ENCODE results near the gene PROM1.

PROM1 gene

GRCh38 chr4:15928883-15929282, 154.9 kb downstream of the PROM1 start:
- TF ChIP-seq CTCF (IDR thresholded peaks at IDR 0.05; ENCODE audit: low read depth, low read length, missing control alignments): no peak
- H3K4me3 ChIP-seq (ENCODE audit: low read depth, low read length): no peak overlapping the region
- no peak for DNase-seq (ENCODE audit: low read depth)

GRCh38 chr4:15926486-15926885, 157.3 kb downstream of the PROM1 start:
- TF ChIP-seq CTCF (IDR thresholded peaks at IDR 0.05; ENCODE audit: low read depth, low read length, missing control alignments): no peak
- H3K4me3 ChIP-seq (ENCODE audit: low read depth, low read length): no peak overlapping the region
- DNase-seq (ENCODE audit: low read depth): no peak

- H3K4me3 ChIP-seq (ENCODE audit: low read depth, low read length): no peak overlapping the region
- DNase-seq (ENCODE audit: low read depth): no peak
- TF ChIP-seq CTCF (IDR thresholded peaks at IDR 0.05; ENCODE audit: low read depth, low read length, missing control alignments): no peak
Observed at GRCh38 chr4:15925830-15926229, 158.0 kb downstream of the PROM1 start.

GRCh38 chr4:15921592-15921932, 162.3 kb downstream of the PROM1 start:
- no peak for DNase-seq (ENCODE audit: low read depth)

DNA sequence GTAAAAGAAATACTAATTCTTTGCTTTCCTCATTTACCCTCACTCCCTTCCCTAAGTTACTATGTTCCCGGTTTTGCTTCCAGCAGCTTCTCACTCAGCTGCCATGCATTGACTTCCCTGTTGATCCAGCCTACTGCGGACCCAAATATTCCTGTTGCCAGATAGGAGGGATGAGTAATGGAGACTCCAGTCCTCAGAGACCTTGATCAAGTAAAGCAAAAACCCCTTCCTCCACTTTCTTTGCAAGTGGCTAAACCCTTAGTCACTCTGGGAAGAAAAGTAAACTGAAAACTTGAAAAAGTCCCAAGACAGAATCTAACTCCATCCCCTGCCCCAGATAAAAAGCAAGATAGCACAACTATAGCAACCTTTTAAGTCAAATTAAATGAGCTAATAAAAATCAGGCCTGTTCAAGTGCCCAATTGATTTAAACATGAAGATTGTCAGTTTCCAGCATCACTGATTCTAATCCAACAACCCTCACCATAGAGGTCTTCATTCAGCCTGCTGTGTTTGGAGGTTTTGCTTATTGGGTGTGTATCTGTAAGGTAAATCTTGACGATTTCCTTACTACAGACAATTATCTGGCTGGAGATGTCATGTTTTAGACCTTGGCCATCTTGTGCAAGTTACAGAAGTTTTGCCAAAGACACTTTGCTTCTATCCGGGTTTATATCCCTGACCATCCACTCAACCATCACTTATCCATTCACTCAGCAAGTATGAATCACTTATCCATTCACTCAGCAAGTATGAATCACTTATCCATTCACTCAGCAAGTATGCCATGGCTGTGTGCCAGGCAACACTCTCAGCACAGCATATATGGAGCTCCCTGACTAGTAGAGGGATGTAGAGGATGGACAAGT, 162.9 kb downstream of the PROM1 start:
- TF ChIP-seq CTCF (IDR thresholded peaks at IDR 0.05; ENCODE audit: low read depth, low read length, missing control alignments): no peak
- no peak overlapping the region for H3K4me3 ChIP-seq (ENCODE audit: low read depth, low read length)
- DNase-seq (ENCODE audit: low read depth): no peak

More at GRCh38 chr4:15921592-15921932, 162.3 kb downstream of the PROM1 start:
- TF ChIP-seq CTCF (IDR thresholded peaks at IDR 0.05; ENCODE audit: low read depth, low read length, missing control alignments): no peak
- no peak overlapping the region for H3K4me3 ChIP-seq (ENCODE audit: low read depth, low read length)

DNA sequence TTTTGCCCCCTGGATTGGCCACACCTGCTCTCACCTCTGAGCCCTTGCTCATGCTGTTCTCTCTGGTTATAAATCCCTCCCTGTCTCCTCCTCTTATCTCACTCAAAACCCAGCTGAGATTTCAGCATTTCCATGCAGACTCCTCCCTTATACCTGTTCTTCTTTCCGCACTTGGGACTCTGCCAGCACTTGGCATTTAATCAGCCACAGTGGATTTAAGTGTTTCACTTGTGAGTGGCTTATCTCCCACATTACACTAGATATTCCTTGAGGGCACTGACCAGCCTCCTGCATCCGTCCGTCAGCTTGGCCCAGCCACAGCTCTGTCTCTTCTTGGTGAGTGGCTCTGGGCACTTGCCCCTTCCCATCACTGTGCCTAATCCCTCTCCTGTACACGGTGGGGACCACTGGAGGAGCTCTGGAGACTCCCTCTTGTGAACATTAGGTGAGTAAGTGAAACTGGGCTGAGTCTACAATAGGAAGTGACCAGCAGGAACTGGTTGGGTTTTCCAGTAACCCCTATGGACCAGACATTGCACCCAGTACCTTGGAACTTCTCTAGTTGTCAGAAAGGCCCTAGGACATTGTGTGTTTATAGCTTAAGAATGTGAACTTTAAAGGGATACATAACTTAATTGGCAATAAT, 165.2 kb downstream of the PROM1 start:
- no peak for DNase-seq (ENCODE audit: low read depth)
- H3K4me3 ChIP-seq (ENCODE audit: low read depth, low read length): no peak overlapping the region
- no peak for TF ChIP-seq CTCF (IDR thresholded peaks at IDR 0.05; ENCODE audit: low read depth, low read length, missing control alignments)

Measured in GM12864 (cell line).